GM18519 (cell line): Measurements from ENCODE around the gene ATAT1.
"Not testable (repeated sequence)": the region's sequence is repeated elsewhere in the genome, so short reads cannot be mapped to it uniquely, and the experiment has no call there.

Source experiments
- ATAC-seq: cut with Tn5 transposase; IDR thresholded peaks from one replicate; pipeline ENCODE4 v1.9.1; 2021; ENCODE audit warnings: mild to moderate bottlenecking, moderate library complexity; ENCODE audit not compliant: unreplicated experiment, low FRiP score

The ATAT1 gene

DNA sequence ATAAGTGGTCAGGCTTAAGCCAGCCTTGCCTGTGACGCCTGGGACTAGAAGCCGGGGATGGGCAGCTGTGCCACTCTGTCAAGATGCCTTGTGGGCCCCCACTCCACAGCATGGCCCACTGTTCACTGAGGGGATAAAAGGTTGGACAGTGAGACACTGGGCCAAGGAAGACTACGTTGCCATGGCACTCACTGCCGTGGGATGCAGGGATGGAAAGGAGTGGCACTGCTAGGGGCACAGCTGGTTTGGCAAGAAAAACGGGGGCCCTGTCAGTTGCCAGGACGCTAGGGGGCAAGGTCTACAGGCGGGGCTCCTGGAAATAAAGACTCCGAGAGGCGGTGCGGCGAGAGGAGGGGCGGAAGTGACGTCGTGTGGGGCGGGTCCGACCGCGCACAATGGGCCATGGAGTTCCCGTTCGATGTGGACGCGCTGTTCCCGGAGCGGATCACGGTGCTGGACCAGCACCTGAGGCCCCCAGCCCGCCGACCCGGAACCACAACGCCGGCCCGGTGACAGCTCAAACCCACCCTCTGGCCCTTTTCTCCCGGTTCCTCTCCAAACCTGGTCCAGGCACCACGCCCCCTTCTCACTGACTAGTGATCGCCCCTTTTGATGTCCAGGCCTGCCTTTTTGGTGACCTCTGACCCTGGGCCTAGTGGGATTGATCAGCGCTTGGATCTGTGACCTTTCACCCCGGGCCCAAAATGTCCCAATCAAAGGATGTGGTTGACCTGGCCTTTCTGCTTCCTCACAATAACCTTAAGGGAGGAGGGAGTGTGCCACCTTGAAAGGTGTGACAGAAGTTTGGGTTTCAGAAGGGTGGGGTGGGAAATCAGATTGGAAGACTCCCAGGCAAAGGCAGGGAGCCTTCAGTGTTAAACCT is at the start of gene ATAT1:
ATAT1 (plus strand) TSS at position 391 of the 883 bp plus-strand sequence.
- no peak for ATAC-seq

DNA sequence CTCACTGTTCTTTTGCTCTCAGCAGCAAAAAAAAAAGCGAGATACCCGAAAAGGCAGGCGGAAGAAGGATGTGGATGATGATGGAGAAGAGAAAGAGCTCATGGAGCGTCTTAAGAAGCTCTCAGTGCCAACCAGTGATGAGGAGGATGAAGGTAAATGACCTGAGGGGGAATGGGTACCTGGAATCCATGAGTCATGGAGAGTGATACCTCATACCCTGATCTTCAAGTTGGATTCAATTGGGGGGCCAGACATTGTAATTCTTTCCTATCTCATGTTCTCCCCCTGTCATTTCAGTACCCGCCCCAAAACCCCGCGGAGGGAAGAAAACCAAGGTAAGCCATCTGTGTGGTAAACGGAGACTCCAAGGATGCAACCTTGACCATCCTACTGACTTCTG is 48.6 kb upstream of the ATAT1 start:
- ATAC-seq = no peak

DNA sequence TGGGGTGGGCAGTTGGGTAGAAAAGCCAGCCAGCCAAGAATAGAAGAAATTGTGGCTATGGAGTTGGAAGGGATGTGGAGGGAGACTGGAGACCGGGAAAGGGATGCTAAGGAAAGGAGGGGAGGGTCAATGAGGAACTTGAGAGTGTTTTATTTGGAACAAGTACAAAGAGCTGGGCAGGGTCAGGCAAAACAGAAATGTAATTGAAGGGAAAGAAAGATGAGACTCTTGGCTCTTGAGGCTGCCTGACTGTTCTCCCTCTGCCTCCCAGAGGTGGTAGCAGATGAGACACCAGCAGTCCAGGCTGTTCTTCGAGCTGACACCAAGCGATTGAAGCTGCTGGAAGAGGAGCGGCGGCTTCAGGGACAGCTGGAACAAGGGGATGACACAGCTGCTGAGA is 42.8 kb upstream of the ATAT1 start:
- ATAC-seq = no peak

DNA sequence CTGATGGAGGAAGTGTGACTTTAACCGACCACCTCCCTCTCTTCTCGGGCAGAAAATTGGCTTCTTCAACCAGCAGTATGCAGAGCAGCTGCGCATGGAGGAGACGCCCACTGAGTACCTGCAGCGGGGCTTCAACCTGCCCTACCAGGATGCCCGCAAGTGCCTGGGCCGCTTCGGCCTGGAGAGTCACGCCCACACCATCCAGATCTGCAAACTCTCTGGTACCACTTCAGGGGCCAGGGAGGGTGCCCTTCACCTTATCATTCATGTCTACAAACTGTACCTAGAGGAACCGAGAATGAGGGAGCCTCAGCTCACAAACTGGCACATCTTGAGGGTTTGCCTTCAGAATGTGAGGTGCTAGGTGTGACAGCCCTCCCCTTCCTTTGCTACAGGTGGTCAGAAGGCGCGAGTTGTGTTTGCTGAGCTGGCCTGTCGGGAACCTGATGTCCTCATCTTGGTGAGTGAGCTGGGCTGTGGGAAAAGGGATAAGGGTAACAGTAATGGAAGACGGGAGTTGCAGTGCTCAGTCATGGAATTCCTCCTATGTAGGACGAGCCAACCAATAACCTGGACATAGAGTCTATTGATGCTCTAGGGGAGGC is 36.8 kb upstream of the ATAT1 start:
- ATAC-seq = no peak

DNA sequence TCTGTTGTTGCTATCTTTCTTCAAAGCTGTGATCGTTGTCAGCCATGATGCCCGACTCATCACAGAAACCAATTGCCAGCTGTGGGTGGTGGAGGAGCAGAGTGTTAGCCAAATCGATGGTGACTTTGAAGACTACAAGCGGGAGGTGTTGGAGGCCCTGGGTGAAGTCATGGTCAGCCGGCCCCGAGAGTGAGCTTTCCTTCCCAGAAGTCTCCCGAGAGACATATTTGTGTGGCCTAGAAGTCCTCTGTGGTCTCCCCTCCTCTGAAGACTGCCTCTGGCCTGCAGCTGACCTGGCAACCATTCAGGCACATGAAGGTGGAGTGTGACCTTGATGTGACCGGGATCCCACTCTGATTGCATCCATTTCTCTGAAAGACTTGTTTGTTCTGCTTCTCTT is 36.2 kb upstream of the ATAT1 start:
- no peak for ATAC-seq

DNA sequence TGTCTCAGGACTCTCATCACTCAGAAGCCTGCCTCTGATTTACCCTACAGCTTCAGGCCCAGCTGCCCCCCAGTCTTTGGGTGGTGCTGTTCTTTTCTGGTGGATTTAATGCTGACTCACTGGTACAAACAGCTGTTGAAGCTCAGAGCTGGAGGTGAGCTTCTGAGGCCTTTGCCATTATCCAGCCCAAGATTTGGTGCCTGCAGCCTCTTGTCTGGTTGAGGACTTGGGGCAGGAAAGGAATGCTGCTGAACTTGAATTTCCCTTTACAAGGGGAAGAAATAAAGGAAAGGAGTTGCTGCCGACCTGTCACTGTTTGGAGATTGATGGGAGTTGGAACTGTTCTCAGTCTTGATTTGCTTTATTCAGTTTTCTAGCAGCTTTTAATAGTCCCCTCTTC is 35.7 kb upstream of the ATAT1 start:
- no peak for ATAC-seq

DNA sequence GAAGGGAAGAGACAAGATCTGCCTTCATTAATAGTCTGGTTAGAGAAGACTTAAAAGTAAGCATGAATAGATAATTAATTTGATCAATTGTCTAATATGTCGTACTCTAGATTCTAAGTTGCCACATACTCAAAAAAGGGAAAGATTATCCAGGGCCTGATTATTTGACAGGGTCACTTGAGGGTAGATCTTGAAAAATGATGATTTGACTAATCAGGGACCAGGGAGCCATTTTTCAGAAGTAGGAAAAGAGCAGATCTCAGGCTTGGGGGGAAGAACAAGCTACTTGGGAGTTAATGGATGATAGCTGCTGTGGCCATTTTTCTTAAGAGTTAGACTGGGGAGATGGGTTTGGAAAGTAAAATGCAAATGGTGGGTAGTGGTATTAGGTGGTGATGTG is 34.4 kb upstream of the ATAT1 start:
- no peak for ATAC-seq

DNA sequence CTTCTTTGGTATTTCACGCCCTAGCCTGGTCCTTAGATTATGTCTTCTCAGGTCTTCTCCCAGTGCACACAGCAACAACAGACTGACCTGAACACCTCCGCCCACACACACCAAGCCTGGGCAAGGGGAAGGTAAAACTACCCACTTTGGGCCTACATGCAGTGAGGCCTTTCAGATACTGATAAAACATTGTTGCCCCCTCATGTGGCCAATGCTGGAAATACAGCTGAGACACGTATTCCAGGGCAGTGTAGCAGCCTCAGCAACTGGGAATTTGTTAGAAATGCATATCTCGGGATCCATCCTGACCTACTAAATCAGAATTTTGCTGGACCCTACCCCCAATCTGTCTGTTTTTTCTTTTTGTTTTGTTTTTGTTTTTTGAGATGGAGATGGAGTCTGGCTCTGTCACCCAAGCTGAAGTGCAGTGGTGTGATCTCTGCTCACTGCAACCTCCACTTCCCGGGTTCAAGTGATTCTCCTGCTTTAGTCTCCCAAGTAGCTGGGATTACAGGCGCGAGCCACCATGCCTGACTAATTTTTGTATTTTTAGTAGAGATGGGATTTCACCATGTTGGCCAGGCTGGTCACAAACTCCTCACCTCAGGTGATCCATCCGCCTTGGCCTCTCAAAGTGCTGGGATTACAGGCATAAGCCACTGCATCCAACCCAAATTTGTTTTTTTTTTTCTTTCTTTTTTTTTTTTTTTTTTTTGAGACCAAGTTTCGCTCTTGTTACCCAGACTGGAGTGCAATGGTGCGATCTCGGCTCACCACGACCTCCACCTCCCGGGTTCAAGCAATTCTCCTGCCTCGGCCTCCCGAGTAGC is 29.1 kb upstream of the ATAT1 start:
- ATAC-seq = not testable (repeated sequence)

GRCh38 chr6:30598912-30599624 is 27.6 kb upstream of the ATAT1 start:
- no peak for ATAC-seq

GRCh38 chr6:30599625-30600324 is 26.9 kb upstream of the ATAT1 start:
- ATAC-seq = no peak

GRCh38 chr6:30600451-30600961 is 26.2 kb upstream of the ATAT1 start:
- ATAC-seq = no peak

DNA sequence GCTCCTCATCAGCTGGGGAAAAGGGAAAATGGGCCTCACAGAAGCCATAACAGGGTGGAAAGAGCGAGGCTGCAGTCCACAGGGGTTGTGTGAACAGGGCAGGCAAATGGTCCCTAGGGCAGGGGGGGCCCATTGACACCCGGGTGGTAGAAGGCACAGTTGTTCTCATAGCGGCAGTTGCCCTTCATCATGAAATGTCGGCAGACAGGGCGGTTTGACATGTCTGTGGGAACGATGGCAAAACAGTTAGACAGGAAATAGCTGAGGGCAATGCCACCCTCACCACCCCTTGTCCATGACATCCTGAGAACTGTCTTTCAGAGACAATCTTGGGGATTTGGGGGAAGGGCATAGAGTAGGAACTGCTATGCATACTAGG is 25.2 kb upstream of the ATAT1 start:
- ATAC-seq = no peak

DNA sequence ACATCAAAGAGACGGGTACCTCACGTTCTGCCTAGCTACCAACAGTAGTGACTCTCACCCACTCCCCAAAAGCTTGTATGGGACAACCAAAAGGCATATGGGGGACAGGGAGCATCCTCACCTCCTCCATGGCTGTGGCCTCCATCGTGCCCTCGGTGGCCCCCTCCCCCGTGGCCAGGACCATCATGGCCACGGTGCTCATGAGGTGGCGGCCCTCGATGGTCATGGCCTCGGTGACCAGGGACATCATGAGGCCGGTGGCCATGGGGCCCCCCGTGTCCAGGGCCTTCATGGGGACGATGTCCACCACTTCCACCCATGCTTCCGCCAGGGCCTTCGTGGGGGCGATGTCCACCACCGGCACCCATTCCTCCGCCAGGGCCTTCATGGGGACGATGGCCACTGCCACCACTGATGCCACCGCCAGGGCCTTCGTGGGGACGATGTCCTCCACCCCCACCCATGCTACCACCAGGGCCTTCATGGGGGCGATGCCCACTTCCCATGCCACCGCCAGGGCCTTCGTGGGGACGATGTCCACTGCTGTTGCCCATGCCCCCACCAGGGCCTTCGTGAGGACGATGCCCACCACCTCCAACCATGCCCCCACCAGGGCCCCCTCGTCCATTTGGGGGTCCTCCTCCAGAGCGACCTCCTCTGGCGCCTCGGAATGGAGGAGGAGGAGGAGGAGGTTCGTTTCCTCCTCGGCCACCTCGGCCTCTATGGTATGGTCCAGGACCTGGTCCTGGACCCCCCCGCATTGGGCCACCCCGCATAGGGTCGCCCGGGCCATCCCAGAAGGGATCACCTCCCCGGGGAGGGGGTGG is 24.6 kb upstream of the ATAT1 start:
- ATAC-seq = no peak

DNA sequence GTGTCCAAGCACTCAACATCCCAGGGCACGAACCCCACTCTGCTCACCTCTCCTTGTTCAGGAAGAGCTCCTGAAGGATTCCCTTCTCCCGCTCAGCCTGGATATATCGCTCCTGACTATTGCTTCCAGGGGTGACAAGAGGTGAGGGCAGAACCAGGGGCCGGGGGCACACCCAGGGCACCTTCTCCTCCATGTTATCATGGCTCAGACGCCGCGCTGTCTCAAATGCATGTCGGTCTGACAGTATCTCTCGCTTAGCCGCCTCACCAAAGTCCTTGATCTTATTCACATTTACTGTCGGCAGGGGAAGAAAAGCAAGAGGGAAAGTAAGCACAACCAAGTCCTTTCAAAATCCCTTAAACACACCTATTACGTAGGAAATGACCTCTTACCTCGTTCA is 22.7 kb upstream of the ATAT1 start:
- no peak for ATAC-seq

DNA sequence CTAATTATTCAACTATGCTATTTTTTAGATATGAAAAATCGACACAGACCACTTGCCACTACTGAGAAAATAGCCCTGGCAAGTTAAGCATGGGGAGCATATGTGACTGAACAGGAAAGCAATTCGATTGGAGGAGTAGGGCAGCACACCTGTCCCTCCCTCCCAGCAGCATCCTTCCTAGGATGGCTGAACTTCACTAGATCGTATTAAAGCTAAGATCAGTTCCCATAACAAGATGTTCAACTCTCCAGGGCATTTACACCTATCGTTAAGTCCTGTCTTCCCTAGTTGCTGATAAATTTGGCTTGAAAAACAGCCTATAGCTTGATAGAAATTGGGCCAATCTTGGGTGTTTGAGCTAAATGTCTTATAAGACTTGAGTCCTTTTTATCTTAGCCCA is 16.6 kb upstream of the ATAT1 start:
- no peak for ATAC-seq

DNA sequence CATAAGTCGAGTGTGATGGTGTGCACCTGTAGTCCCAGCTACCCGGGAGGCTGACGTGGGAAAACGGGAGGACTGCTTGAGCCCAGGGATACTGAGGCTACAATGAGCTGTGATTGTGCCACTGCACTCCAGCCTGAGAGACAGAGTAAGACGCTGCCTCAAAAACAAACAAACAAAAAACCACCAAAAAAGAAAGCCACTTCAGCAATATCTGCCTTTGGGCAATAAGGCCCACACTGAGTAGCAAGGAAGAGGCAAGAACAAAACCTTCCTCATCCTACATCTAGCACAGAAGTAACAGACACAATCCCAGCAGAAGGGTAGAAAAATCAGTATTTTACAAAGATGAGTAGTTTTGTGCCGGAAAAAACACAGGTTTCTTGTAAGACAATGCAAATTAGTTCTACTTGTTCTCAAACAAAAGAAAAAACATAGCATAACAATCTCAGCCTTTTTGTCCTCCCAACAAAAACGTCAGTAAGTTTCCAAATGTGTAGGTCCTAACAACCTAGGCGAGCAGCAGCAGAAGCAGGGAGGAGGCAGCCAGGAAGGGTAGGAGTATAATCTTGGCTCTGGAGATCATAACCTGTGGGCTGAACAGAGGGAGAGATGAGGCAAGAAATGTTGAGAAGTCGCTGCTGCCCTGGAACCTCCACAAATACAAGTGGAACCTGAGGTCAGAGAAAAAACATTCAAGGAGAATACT is 15.4 kb upstream of the ATAT1 start:
- ATAC-seq = no peak

DNA sequence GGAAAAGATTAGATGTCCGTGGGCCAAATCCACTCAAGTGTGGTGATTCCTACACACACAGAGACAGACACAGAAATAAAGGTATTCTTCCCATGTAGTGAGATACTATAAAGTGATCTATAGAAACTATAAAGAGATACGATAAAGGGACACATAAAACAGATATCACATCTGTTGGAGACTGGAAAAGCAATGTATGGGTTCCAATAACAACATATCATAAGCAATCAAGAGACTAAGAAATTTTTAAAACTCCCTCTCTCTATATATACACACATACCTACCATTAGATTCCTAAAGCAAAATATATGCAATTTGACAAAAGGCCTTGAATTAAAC is 14.8 kb upstream of the ATAT1 start:
- ATAC-seq = no peak

- no peak for ATAC-seq
Measured at GRCh38 chr6:30612213-30612612, 14.5 kb upstream of the ATAT1 start.
